ENCODE measurements around the gene MMEL1. TPM values are rescaled to one million over a fixed set of nuclear protein-coding genes. Genes with fewer than 3 reads are reported as not detected.

Gene MMEL1
- total RNA-seq, 2 experiments from 2014 or later = 0.67 to 1.8 TPM

DNA sequence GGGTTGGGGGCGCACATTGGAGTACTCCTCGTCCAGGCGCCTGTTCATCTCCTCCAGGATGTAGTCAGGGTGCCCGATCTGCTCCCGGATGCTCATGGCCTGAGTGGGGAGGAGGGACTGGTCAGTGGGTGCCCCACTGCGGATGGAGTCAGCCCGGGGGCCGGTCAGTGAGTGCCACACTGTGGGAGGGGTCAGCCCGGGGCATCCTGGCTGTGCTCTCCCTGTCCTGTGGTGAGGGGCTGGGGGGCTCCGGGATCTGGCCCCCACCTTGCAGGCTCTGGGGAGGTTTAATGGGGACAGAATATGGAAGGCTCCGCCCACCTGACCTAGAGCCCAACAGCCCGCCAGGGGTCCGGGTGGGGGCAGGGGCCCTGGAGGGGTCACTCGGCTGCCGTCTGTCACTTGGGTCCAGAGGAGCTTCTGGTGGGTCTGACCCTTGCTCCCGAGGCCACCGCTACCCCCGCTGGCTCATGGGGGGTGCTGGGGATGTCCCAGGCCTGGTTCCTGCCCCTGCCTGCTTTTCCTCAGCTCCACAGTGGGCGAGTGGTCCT lies 37.5 kb downstream of the MMEL1 start:
- peaks cover 2% of the 10 kb centered on the region for H3K36me3 Mint-ChIP-seq (ENCODE audit: low read depth)
- H3K27ac Mint-ChIP-seq = no peak overlapping the region
- no peaks in the 10 kb centered on the region for H3K9me3 Mint-ChIP-seq
- CTCF ChIA-PET = no interaction called here
- peaks cover 5% of the 10 kb centered on the region for H3K4me1 Mint-ChIP-seq (ENCODE audit: low read depth)
- H3K4me1 ChIP-seq (ENCODE audit: insufficient read depth, low read length) = peaks cover 11% of the 10 kb centered on the region
- H3K27me3 ChIP-seq (ENCODE audit: control insufficient read depth in 1 of 2, insufficient read depth in 2 of 2, low read length in 2 of 2) = no peaks in the 10 kb centered on the region
- no peak for ATAC-seq (ENCODE audit: poor library complexity)
- TF ChIP-seq, protein P1, sequence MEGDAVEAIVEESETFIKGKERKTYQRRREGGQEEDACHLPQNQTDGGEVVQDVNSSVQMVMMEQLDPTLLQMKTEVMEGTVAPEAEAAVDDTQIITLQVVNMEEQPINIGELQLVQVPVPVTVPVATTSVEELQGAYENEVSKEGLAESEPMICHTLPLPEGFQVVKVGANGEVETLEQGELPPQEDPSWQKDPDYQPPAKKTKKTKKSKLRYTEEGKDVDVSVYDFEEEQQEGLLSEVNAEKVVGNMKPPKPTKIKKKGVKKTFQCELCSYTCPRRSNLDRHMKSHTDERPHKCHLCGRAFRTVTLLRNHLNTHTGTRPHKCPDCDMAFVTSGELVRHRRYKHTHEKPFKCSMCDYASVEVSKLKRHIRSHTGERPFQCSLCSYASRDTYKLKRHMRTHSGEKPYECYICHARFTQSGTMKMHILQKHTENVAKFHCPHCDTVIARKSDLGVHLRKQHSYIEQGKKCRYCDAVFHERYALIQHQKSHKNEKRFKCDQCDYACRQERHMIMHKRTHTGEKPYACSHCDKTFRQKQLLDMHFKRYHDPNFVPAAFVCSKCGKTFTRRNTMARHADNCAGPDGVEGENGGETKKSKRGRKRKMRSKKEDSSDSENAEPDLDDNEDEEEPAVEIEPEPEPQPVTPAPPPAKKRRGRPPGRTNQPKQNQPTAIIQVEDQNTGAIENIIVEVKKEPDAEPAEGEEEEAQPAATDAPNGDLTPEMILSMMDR (IDR thresholded peaks at IDR 0.05) = no peak
- no peaks in the 10 kb centered on the region for H3K36me3 ChIP-seq (ENCODE audit: insufficient read depth, low read length)
- DNase-seq = peak in 2 of 14 experiments; percentile 19 to 28
- no peak overlapping the region for H3K4me3 Mint-ChIP-seq
- H3K4me3 ChIP-seq (ENCODE audit: low read length) = no peak overlapping the region
- POLR2A ChIA-PET = no interaction called here
- H3K27me3 Mint-ChIP-seq = no peaks in the 10 kb centered on the region
- H3K9me3 ChIP-seq (ENCODE audit: control insufficient read depth in 1 of 2, insufficient read depth in 1 of 2, low read length in 2 of 2) = no peaks in the 10 kb centered on the region
- no peak overlapping the region for H3K27ac ChIP-seq (ENCODE audit: low read depth in 1 of 2, low read length in 2 of 2)
- intact Hi-C loops (cut with DNase I, micrococcal nuclease) = no loop called here

DNA sequence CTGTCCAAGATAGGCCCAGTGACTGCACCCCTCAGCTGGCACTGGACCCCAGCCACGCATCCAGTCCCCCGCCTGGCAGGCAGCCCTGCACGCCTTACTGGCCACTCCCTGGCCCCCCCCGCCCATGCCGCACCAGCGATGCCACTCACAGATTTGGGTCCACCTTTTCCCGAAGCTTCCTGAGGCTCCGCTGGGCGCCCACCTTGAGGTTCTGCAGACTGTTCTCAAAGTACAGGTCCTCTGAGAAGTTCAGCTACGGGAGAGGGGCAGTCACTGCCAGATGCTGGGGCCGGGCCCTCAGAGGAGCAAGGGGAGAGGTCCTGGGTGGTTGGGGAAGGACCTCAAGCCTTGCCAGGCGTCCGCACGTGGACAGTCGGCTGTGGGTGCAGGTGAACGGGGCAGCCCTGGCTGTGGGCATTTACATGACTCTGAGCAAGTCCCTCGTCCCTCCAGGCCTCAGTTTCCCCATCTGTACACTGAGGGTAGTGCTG lies 38.1 kb downstream of the MMEL1 start:
- Histone ChIP-seq H3K36me3 (ENCODE audit: insufficient read depth, low read length) (peaks cover 1% of the 10 kb centered on the region), H3K27ac (ENCODE audit: low read depth in 1 of 2, low read length in 2 of 2) (no peak overlapping the region), H3K4me3 (ENCODE audit: low read length) (no peak overlapping the region), H3K9me3 (ENCODE audit: control insufficient read depth in 1 of 2, insufficient read depth in 1 of 2, low read length in 2 of 2) (no peaks in the 10 kb centered on the region), H3K27me3 (ENCODE audit: control insufficient read depth in 1 of 2, insufficient read depth in 2 of 2, low read length in 2 of 2) (no peaks in the 10 kb centered on the region), H3K4me1 (ENCODE audit: insufficient read depth, low read length) (peaks cover 11% of the 10 kb centered on the region)
- peaks cover 5% of the 10 kb centered on the region for H3K4me1 Mint-ChIP-seq (ENCODE audit: low read depth)
- ChIA-PET POLR2A (interaction anchor here (0.7 kb wide), 1 partner anchor 10 kb away, joined by 3 read pairs; no protein-coding TSS in a partner anchor), CTCF (no interaction called here)
- peaks cover 6% of the 10 kb centered on the region for H3K36me3 Mint-ChIP-seq (ENCODE audit: low read depth)
- H3K27ac Mint-ChIP-seq = no peak overlapping the region
- DNase-seq = peak in 2 of 14 experiments; percentile 22 to 31
- no peak for ATAC-seq (ENCODE audit: poor library complexity)
- intact Hi-C loops (cut with DNase I, micrococcal nuclease) = no loop called here
- H3K4me3 Mint-ChIP-seq = no peak overlapping the region
- H3K9me3 Mint-ChIP-seq = no peaks in the 10 kb centered on the region
- TF ChIP-seq, protein P1 (IDR thresholded peaks at IDR 0.05) = no peak
- no peaks in the 10 kb centered on the region for H3K27me3 Mint-ChIP-seq

DNA sequence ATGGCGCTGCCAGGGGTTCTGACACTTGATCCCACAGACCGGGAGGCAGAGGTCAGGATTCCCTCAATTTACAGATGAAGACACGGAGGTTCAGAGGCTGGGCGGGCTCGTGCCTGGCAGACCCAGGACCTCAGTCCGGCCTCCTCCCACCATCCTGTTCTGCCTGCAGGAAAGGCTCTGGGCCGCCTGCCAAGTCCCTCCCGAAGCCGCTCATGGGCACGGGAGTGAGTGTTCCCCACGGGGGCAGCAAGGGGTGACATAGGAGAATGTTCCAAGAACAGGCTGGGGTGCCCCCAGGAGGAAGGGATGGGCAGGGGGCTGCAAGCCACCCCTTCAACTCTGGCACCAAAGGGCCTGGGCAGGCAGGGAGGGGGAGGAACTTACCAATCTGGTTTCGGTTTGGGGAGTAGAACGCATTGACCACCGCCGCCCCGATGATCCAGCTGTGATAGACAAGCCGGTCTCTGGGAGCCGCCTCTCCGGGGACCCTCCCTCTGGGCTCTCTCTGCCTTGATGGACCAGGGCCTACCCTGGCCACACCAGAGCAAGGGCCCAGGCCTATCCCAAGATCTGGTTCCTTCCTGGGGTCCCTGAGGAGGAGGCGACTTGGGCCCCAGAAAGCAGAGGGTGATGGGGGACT lies 38.7 kb downstream of the MMEL1 start:
- H3K36me3 ChIP-seq (ENCODE audit: insufficient read depth, low read length) = peaks cover 6% of the 10 kb centered on the region
- H3K27me3 ChIP-seq (ENCODE audit: control insufficient read depth in 1 of 2, insufficient read depth in 2 of 2, low read length in 2 of 2) = no peaks in the 10 kb centered on the region
- ATAC-seq (ENCODE audit: poor library complexity) = no peak
- peaks cover 6% of the 10 kb centered on the region for H3K36me3 Mint-ChIP-seq (ENCODE audit: low read depth)
- H3K4me3 ChIP-seq (ENCODE audit: low read length) = no peak overlapping the region
- POLR2A ChIA-PET = interaction anchor here (0.7 kb wide), 1 partner anchor 9 kb away, joined by 3 read pairs; no protein-coding TSS in a partner anchor
- no peaks in the 10 kb centered on the region for H3K9me3 Mint-ChIP-seq
- no peaks in the 10 kb centered on the region for H3K27me3 Mint-ChIP-seq
- no peak overlapping the region for H3K27ac ChIP-seq (ENCODE audit: low read depth in 1 of 2, low read length in 2 of 2)
- intact Hi-C loops (cut with DNase I, micrococcal nuclease) = no loop called here
- peak in 2 of 14 experiments; percentile 14 to 27 for DNase-seq
- H3K9me3 ChIP-seq (ENCODE audit: control insufficient read depth in 1 of 2, insufficient read depth in 1 of 2, low read length in 2 of 2) = no peaks in the 10 kb centered on the region
- TF ChIP-seq, protein P1 (IDR thresholded peaks at IDR 0.05) = no peak
- H3K4me3 Mint-ChIP-seq = no peak overlapping the region
- CTCF ChIA-PET = no interaction called here
- no peak overlapping the region for H3K27ac Mint-ChIP-seq
- peaks cover 5% of the 10 kb centered on the region for H3K4me1 Mint-ChIP-seq (ENCODE audit: low read depth)
- peaks cover 11% of the 10 kb centered on the region for H3K4me1 ChIP-seq (ENCODE audit: insufficient read depth, low read length)
